HG03432 (cell line): ENCODE measurements around the gene CBFB.

Experiments used
- ATAC-seq: cut with Tn5 transposase; IDR thresholded peaks from one replicate; pipeline ENCODE4 v1.9.1; 2021; ENCODE audit warnings: mild to moderate bottlenecking, moderate library complexity; ENCODE audit not compliant: unreplicated experiment

The CBFB gene

DNA sequence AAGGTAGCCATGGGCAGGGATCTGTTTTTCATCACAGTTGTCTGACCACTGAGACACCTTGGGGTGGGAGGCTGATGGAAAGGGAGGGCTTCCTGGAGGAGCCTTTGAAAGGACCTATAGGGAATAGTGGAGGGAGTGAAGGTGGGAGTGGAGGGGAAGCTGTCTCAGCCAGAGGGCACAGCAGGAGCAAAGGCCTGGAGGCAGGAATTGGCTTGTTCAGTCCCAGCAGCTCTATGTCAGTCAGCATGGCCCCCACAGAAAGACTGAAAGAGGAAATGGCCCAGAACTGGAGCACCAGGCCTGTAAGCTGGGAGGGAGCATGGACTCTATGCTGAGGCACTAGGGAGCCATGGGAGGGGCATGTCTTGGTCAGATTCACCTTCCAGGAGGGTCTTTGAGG, 12.8 kb upstream of the CBFB start:
- no peak for ATAC-seq

- no peak for ATAC-seq
These were observed 12.1 kb upstream of the CBFB start for GRCh38 chr16:67016681-67017420.

- ATAC-seq: no peak
These were observed 11.6 kb upstream of the CBFB start for GRCh38 chr16:67017421-67017750.

- peak; percentile 86 for ATAC-seq
These were observed 11.0 kb upstream of the CBFB start for GRCh38 chr16:67017810-67018488.

DNA sequence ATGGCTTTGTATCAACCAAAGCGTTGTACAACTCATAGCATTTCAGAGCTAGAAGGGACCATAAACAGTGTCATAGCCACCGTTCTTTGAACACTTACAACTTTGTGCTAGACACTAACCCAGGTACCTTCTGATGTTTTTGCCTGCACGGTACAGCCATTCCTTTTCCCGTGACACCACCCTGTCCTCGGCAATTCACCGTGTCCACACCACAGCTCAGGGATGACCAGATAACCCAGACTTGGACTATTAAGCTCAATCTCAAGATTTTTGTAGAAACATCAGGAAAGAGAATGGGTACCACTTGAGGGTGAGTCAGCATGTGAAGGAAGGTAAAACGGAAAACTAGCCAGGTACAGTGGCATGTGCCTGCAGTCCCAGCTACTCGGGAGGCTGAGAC, 9.8 kb upstream of the CBFB start:
- no peak for ATAC-seq

DNA sequence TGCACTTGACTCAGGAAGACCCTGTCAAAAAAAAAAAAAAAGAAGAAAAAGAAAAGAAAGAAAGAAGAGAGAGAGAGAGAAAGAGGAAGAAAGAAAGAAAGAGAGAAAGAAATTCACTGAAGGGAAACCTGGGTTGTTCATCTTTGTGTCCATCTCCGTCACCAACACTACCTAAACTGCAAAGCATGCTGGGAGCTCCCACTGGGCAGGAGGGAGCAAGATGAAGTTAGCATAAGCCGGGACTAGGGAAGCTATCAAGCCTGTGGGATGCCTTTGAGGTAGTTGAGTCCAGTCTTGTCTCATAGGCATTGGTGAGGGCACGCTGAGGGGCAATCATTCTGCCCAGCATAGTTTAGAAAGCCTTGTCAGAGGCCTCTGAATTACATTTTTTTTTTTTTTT, 7.6 kb upstream of the CBFB start:
- ATAC-seq: no peak

GRCh38 chr16:67022531-67023214, 6.3 kb upstream of the CBFB start:
- no peak for ATAC-seq

DNA sequence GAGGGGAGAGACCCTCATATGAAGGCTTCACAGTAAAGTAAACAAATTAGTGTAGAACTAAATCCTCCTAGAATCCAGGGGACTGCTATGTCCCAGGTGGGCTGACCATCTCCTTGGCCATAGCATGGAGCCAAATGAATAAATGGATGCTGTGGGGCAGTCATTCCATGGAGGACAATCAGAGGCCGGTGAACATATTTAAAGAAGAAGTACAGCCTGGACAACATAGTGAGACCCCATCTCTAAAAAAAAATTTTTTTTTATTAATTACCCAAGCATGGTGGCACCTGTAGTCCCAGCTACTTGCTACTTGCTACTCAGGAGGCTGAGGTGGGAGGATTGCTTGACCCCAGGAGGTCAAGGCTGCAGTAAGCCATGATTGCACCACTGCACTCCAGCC, 5.3 kb upstream of the CBFB start:
- no peak for ATAC-seq

GRCh38 chr16:67024384-67025209, 4.4 kb upstream of the CBFB start:
- no peak for ATAC-seq

- no peak for ATAC-seq
These were observed 3.8 kb upstream of the CBFB start for GRCh38 chr16:67025210-67025550.

- ATAC-seq: no peak
These were observed 2.4 kb upstream of the CBFB start for GRCh38 chr16:67026570-67026969.

DNA sequence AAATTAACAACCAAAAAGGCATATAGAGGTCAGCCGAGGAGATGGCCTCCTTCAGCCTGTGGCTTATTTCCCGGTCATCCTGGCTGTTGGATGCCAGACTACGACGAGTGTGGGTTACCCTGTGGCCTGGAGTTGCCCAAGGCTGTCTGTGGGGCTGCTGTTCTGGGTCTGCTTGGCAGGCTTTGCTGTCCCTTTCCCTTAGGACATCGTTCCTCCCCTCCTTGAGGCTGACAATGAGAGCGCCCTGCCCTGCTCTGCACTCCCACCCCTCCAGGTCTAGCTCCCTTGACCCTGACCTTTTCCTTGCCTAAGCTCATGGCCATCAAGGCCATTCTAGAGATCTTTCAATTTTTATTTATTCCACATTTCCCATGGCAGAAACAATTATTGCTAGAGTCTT, 1.9 kb upstream of the CBFB start:
- no peak for ATAC-seq

DNA sequence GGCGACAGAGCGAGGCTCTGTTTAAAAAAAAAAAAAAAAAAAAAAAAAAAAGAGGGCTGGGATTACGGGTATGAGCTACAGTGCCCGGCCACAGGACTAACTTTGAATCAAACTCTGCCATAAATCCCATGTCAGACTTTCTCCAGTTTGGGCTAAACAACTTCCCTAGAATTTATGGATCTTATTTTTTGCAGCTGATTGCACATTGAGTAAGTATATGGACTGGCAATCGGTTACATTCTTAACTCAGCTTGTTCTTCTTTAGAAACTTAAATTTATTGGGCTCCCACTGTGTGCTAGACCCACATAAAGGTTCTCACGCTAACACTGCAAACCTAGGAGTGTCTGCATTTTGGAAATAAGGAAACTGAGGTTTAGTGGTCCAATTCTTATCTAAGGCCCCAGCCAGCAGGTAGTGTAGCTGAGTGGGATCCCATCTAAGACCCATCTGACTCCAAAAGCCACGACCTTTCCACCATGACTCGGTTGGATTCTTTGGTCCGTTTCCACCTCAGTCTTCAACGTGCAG, 718 bp upstream of the CBFB start:
- no peak for ATAC-seq

GRCh38 chr16:67029254-67030096, 526 bp downstream of the CBFB start:
- peak; percentile 52 for ATAC-seq

- no peak for ATAC-seq
These were observed 1.4 kb downstream of the CBFB start for GRCh38 chr16:67030221-67030962.

- no peak for ATAC-seq
These were observed 5.5 kb downstream of the CBFB start for GRCh38 chr16:67034487-67034886.

- no peak for ATAC-seq
These were observed 6.4 kb downstream of the CBFB start for GRCh38 chr16:67035364-67035763.

DNA sequence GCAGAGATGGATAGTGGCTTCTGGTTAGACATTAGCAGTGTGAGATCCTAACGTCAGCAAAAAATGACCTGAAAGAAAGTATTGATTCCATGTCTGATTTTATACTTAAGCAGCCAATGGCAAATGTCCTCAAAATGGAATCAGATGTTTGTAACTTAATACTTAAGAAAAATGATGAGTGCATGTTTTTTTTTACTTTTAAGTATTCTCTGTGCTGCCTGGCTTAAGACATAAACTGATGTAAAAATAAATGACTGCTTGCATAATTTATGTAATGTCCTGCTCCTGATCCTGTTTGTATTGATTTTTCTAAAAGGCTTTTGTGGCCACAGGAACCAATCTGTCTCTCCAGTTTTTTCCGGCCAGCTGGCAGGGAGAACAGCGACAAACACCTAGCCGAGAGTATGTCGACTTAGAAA, 7.4 kb downstream of the CBFB start:
- ATAC-seq: no peak

DNA sequence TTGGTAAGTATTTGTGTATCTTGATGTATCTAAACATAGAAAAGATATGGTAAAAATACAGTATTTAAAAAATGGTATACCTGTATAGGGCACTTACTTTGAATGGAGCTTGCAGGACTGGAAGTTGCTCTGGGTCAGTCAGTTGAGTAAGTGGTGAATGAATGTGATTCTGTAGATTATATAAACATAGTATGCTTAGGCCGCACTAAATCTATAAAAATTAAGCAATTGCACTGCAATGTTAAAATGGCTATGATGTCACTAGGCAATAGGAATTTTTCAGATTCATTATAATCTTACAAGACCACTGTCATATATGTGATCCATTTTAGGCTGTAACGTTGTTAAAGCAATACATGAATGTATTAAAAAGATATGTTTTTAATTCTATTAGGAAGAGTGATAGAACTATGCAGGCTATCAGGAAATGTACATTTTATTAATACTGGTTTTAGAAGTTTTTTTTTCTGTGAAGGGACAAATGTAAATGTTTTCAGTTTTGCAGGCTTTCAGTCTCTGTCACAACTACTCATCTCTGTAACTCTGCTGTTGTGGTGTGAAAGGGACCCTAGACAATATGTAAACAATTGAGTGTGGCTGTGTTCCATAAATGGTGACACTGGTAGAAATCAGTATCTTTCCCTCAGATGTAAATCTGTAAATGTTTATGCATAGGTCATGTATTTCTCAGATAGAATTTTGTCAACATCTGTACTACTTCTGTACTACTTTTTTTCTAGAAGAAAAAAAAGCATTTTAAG, 10.5 kb downstream of the CBFB start:
- ATAC-seq: no peak
